NOMO-1 (cell line): ENCODE measurements around the gene DYRK1A.

Source experiments
- DNase-seq, 2 experiments: peaks; one replicate each; lab custom pipeline; 2025; ENCODE audit not compliant: unreplicated experiment in 2 of 2; lab: John Stamatoyannopoulos, UW

The DYRK1A gene

GRCh38 chr21:37383784-37384311 is 17.3 kb downstream of the DYRK1A start:
- no peak for DNase-seq

- no peak for DNase-seq
These were observed 17.8 kb downstream of the DYRK1A start for GRCh38 chr21:37384416-37384815.

GRCh38 chr21:37385179-37385765 is 18.7 kb downstream of the DYRK1A start:
- DNase-seq, result no peak

GRCh38 chr21:37386151-37386550 is 19.6 kb downstream of the DYRK1A start:
- DNase-seq, result no peak

- DNase-seq, result no peak
These were observed 22.9 kb downstream of the DYRK1A start for GRCh38 chr21:37389456-37389855.

- no peak for DNase-seq
These were observed 25.1 kb downstream of the DYRK1A start for GRCh38 chr21:37391666-37392065.

GRCh38 chr21:37392441-37392840 is 25.9 kb downstream of the DYRK1A start:
- no peak for DNase-seq

GRCh38 chr21:37393030-37393429 is 26.5 kb downstream of the DYRK1A start:
- no peak for DNase-seq

- DNase-seq, result no peak
These were observed 27.2 kb downstream of the DYRK1A start for GRCh38 chr21:37393786-37394185.

- no peak for DNase-seq
These were observed 29.4 kb downstream of the DYRK1A start for GRCh38 chr21:37395961-37396360.

- no peak for DNase-seq
These were observed 30.3 kb downstream of the DYRK1A start for GRCh38 chr21:37396855-37397254.

GRCh38 chr21:37398697-37399096 is 32.1 kb downstream of the DYRK1A start:
- DNase-seq, result no peak

GRCh38 chr21:37402251-37402867 is 35.8 kb downstream of the DYRK1A start:
- no peak for DNase-seq

GRCh38 chr21:37405629-37406028 is 39.1 kb downstream of the DYRK1A start:
- DNase-seq, result no peak

- DNase-seq, result no peak
These were observed 41.3 kb downstream of the DYRK1A start for GRCh38 chr21:37407719-37408420.

- no peak for DNase-seq
These were observed 42.1 kb downstream of the DYRK1A start for GRCh38 chr21:37408464-37409193.

GRCh38 chr21:37410639-37411038 is 44.1 kb downstream of the DYRK1A start:
- DNase-seq, result no peak

- DNase-seq, result no peak
These were observed 46.2 kb downstream of the DYRK1A start for GRCh38 chr21:37412603-37413360.

GRCh38 chr21:37413553-37414291 is 47.1 kb downstream of the DYRK1A start:
- DNase-seq, result peak; percentile 27 to 71
